Aorta (tissue), 5 donors: ENCODE measurements around the gene TMEM61. TPM values are rescaled to one million over a fixed set of nuclear protein-coding genes. Genes with fewer than 3 reads are reported as not detected.

Experiments used
- ATAC-seq: fragments of 200-7000 bp; cut with Tn5 transposase; one replicate; pipeline ENCODE4 v1.9.1; 2022; ENCODE audit warnings: moderate library complexity; ENCODE audit not compliant: low FRiP score
- DNase-seq, 2 donors: peaks; one replicate each; pipeline ENCODE4 v3.0.0-alpha.2; 2020
- H3K27ac ChIP-seq, 2 donors: one replicate each; pipeline ENCODE4 v1.5.1; 2013; ENCODE audit warnings: low read length in 2 of 2, mild to moderate bottlenecking in 2 of 2, moderate library complexity in 2 of 2, control low read depth in 1 of 2, inconsistent platforms in 1 of 2, low read depth in 1 of 2
- H3K27me3 ChIP-seq, 2 donors: one replicate each; pipeline ENCODE4 v1.6.1; 2013; ENCODE audit warnings: control low read depth in 1 of 2, low read length in 1 of 2, mild to moderate bottlenecking in 1 of 2, moderate library complexity in 1 of 2; ENCODE audit not compliant: insufficient read depth in 2 of 2, control insufficient read depth in 1 of 2
- H3K36me3 ChIP-seq, 2 donors: one replicate each; pipeline ENCODE4 v1.6.1; 2013; ENCODE audit warnings: control low read depth in 1 of 2, low read length in 1 of 2, mild to moderate bottlenecking in 1 of 2; ENCODE audit not compliant: insufficient read depth in 2 of 2, control insufficient read depth in 1 of 2
- H3K4me1 ChIP-seq, 2 donors: one replicate each; pipeline ENCODE4 v1.6.1; 2013; ENCODE audit warnings: low read length in 2 of 2, control low read depth in 1 of 2, mild to moderate bottlenecking in 1 of 2, moderate library complexity in 1 of 2; ENCODE audit not compliant: insufficient read depth in 2 of 2, control insufficient read depth in 1 of 2
- H3K4me3 ChIP-seq, 2 donors: one replicate each; pipeline ENCODE4 v1.5.1; 2013; ENCODE audit warnings: low read length in 2 of 2, control low read depth in 1 of 2, mild to moderate bottlenecking in 1 of 2
- H3K9me3 ChIP-seq: one replicate; pipeline ENCODE4 v1.6.1; 2013; ENCODE audit warnings: mild to moderate bottlenecking, low read length; ENCODE audit not compliant: control insufficient read depth
- WGBS, 2 donors: extraction: QIAGEN DNeasy Blood & Tissue Kit; methylation state at CpG; one replicate each; pipeline ENCODE4 v1.1.7; 2013; 5-methylcytosine and 5-hydroxymethylcytosine counted together
- intact Hi-C, 2 donors: fragments of 100-400 bp; cut with DNase I; formaldehyde crosslinking; loops; one replicate each; pipeline versions ENCODE4 v1.14.2 to v1.15.0; 2022
- polyA plus RNA-seq, 2 donors: library from polyadenylated mRNA; stranded (reverse); fragments of 200-250 nt; gene quantifications; one replicate each; pipeline ENCODE4 v1.2.3, GENCODE V29; 2013
- total RNA-seq, 2 donors: library from RNA; stranded (reverse); fragmentation: NEBNext Ultra II Directional; extraction: Animal tissue kit (Norgen Biotek cat#: 25700); gene quantifications; one replicate each; pipeline ENCODE4 v1.2.1, GENCODE V29; 2021
- donor health status: healthy with polysubstance abuse.
- donor health status: Bipolar disorder and iron deficiency.
- donor health status: DM: no; HTN: no; CAD: no.
- donor health status: DM: no; HTN: no; CAD: no.
- donor health status: DM: yes; HTN: yes; CAD: no.

Gene TMEM61
- total and polyA plus RNA-seq, 4 donors = 0.38 to 5.6 (median 2.1) TPM

DNA sequence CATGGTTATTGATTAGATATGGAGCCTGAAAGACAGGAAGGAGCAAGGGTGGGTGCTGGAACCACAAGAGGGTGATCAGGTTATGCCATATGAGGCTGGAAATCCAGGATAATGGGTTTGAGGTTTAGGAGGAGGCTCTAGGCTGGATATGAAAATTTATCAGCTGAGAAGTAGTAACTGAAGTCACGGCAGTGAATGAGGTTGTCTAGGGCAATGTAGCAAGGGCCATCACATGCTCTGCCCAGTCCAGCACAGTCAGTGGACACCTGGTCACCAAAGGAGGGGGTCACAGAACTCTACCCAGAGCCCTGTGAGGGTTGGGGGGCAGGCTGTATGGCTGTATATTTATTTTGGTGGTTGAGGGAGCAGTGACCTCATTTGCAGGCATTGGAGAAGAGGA, 10.5 kb upstream of the TMEM61 start:
- H3K27ac ChIP-seq = no peak overlapping the region
- no peaks in the 10 kb centered on the region for H3K4me1 ChIP-seq
- no peak for ATAC-seq
- no peak for DNase-seq
- H3K36me3 ChIP-seq = no peaks in the 10 kb centered on the region
- no peaks in the 10 kb centered on the region for H3K27me3 ChIP-seq
- H3K9me3 ChIP-seq = no peaks in the 10 kb centered on the region
- no peak overlapping the region for H3K4me3 ChIP-seq
- intact Hi-C loops = no loop called here
- 85 to 93% methylated on average over 1 of the region's 1 CpG for WGBS, 2 donors

DNA sequence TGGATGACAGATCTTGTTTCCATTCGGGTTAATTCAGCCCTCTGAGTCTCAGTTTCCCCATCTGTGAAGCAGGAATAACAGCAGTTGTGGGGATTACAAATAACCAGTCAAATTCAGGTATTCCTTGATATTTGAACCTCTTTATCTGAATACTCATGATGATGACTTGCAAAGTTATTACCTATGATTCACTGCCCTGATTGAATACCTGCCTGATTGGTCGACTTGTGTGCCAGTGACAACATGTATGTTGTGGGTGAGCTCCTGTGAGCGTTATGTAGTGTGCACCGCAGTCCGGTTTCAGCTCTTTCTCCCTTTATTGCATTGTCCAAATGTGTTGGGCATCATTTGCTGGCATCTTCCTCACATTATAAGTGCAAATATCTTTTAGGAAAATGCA, 9.5 kb upstream of the TMEM61 start:
- Histone ChIP-seq H3K27ac (no peak overlapping the region), H3K4me3 (no peak overlapping the region), H3K27me3 (no peaks in the 10 kb centered on the region), H3K36me3 (no peaks in the 10 kb centered on the region), H3K9me3 (no peaks in the 10 kb centered on the region), H3K4me1 (no peaks in the 10 kb centered on the region)
- ATAC-seq (no peak), DNase-seq (no peak)
- intact Hi-C loops = no loop called here
- 86 to 91% methylated on average over 5 of the region's 5 CpGs for WGBS, 2 donors

DNA sequence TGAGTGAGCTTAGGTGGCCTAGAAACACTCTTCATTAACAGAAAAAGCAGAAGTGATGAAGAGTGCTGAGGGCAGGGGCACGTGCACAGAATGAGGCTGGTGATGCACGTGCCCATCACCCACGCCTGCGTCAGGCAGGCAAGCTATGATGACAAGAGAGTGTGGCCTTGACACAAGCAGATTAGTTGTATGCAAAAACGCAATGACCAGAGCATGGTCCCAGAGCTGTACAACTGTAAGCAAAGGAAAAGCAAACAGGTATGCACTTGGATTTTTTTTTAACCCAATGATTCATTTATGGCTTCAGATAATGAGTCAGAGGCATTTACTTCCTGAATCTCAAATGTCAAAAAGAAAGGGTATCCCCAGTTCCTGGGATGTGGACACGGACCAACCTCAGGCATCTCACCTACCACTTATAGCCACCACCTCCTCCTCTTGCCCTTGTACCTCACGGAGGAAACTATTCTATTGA, 9.1 kb upstream of the TMEM61 start:
- intact Hi-C loops = no loop called here
- Histone ChIP-seq H3K4me1 (no peaks in the 10 kb centered on the region), H3K36me3 (no peaks in the 10 kb centered on the region), H3K9me3 (no peaks in the 10 kb centered on the region), H3K4me3 (no peak overlapping the region), H3K27ac (no peak overlapping the region), H3K27me3 (no peaks in the 10 kb centered on the region)
- DNase-seq (no peak), ATAC-seq (no peak)
- WGBS, 2 donors = 88 to 92% methylated on average over 7 of the region's 7 CpGs

DNA sequence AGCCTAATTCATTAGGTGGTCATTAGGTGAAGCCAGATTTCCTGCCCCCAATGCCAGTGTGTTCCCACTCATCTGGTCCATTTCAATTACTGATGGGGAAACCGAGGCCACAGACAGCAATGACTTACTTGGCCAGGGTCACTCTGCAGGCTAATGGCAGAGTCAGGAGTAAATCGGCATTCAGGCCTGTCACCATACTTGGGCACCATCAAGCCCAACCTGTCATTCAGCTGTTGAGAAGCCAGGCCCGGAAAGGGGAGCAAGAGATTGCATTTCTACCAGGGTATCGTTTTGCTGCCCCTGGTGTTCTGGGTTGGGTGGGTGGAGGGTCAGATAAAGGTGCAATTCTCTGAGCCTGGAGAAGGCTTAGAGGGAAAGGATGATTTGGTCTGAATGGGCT, 8.0 kb upstream of the TMEM61 start:
- DNase-seq (no peak), ATAC-seq (no peak)
- WGBS, 2 donors = 92 to 93% methylated on average over 4 of the region's 4 CpGs
- peak overlapping the region; percentile 29 to 78 for H3K27ac ChIP-seq
- no peaks in the 10 kb centered on the region for H3K4me1 ChIP-seq
- H3K27me3 ChIP-seq = no peaks in the 10 kb centered on the region
- no peak overlapping the region for H3K4me3 ChIP-seq
- intact Hi-C loops = no loop called here
- H3K9me3 ChIP-seq = no peaks in the 10 kb centered on the region
- no peaks in the 10 kb centered on the region for H3K36me3 ChIP-seq

DNA sequence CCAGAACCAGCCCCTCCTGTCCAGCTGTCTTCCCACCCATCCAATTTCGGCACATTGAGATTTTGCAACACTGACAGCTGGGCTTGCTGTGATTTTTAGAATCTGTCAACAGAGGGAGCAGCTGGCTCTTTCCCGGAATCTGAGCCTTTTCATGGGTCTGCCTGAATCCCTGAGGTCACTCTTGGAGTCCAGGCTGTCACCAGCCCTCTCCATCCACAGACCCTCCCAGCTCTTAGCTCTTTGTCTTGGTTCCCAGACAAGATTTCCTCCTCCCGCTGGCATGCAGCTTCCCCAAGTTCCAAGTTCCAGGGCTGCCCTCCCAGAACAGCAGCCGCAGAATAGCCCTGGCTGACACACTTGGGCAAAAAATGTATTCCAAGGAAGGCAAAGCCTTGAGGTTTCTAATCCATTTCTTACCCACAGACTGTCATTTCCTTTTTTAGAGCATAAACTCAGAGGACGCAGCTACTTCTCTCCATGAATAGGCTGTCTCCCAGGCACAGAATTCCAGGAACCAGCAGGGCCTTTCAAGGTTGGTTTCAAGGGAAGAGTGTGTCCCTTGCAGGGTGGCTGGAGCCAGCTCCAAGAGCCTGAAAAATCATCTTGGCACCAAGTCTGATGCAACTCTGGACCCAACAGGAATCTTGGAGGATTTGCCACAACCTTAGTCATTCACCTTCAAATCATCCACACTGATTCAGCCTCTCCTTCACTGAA, 7.1 kb upstream of the TMEM61 start:
- H3K4me1 ChIP-seq = no peaks in the 10 kb centered on the region
- 2 to 3% methylated on average over 5 of the region's 5 CpGs for WGBS, 2 donors
- no peaks in the 10 kb centered on the region for H3K9me3 ChIP-seq
- peak overlapping the region; percentile 6 to 78 for H3K27ac ChIP-seq
- DNase-seq (peak in 1 of 2 donors; percentile 76), ATAC-seq (peak; percentile 87)
- no peaks in the 10 kb centered on the region for H3K36me3 ChIP-seq
- intact Hi-C loops = no loop called here
- no peak overlapping the region for H3K4me3 ChIP-seq
- no peaks in the 10 kb centered on the region for H3K27me3 ChIP-seq

DNA sequence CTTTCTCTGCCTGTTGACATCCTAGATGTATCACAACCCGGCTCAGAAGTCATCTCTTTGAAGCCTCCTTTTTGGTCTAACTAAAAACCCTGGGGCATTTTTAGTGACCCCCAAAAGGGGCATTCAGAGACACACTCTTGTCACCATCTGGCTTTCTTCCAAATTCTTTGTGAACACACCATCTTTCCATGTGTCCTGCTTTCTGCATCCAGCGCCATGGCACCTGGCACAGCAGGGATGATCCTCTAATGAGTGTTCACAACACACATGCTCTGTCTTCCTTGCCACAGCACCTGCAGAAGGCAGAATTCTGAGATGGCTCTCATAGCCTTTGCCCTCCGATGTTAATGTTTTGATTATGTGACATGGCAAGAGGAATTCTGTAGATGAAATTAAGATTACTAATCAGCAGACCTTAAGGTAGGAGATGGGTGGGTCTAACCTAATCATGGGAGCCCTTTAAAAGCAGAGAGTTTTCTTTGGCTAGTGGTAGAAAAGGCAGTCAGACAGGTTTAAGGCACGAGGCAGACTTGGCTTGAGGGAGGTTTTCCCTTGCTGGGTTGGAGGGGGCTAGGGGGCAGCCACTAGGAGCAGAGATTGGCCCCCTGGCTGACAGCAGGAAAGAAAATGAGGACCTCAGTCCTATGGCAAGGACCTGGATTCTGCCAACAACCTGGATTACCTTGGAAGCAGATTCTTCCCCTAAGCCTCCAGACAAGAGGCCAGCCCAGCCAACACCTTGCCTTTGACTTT, 4.9 kb upstream of the TMEM61 start:
- Histone ChIP-seq H3K9me3 (no peaks in the 10 kb centered on the region), H3K27ac (no peak overlapping the region), H3K4me1 (no peaks in the 10 kb centered on the region), H3K4me3 (no peak overlapping the region), H3K27me3 (no peaks in the 10 kb centered on the region), H3K36me3 (no peaks in the 10 kb centered on the region)
- 65 to 72% methylated on average over 4 of the region's 4 CpGs for WGBS, 2 donors
- ATAC-seq (no peak), DNase-seq (no peak)
- intact Hi-C loops = no loop called here

DNA sequence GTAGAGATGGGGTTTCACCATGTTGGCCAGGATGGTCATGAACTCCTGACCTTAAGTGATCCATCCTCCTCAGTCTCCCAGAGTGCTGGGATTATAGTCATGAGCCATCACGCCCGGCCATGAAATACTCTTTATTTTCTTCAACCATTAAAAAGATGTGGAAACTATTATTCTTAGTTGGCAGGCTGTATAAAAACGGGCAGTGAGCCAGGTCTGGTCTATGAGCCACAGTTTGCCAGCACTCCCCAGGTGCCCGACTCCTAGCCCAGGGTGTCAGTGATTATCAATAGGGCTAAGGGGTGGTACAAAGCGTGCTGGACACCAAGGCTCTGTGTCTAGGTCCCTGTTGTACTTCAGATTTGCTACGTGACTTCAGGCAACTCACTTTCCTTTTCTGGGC, 3.7 kb upstream of the TMEM61 start:
- Histone ChIP-seq H3K36me3 (no peaks in the 10 kb centered on the region), H3K4me1 (no peaks in the 10 kb centered on the region), H3K27ac (peak overlapping the region in 1 of 2 donors; percentile 41), H3K27me3 (no peaks in the 10 kb centered on the region), H3K4me3 (no peak overlapping the region), H3K9me3 (no peaks in the 10 kb centered on the region)
- DNase-seq (no peak), ATAC-seq (no peak)
- 24 to 27% methylated on average over 6 of the region's 6 CpGs for WGBS, 2 donors
- intact Hi-C loops = no loop called here

DNA sequence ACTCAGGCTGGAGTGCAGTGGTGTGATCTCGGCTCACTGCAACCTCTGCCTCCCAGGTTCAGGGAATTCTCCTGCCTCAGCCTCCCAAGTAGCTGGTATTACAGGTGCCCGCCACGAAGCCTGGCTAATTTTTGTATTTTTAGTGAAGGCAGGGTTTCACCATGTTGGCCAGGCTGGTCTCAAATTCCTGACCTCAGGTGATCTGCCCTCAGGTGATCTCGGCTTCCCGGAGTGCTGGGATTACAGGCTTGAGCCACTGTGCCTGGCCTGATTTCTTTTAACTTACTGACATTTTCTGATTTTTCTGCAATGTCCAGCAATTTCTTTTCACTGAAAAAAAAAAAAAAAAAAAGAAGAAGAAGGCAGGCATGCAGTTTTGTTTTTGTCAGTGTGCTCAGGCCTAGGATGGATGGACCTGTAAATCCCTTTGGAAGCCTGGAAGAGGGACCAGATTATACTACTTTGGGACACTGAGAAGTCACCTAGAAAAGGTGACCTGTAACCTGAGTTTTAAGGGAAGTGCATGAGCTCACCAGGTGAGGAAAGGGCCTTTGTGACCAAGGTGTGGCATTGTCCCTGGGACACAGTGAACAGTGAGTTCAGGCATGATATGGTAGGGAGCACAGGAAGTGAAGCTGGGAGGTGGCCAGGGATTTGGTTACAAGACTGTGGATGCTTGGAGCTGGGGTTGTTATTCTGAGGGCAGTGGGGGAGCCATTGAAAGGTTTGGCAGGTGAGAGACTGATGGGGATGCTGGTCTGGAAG, 2.7 kb upstream of the TMEM61 start:
- no peaks in the 10 kb centered on the region for H3K36me3 ChIP-seq
- H3K9me3 ChIP-seq = no peaks in the 10 kb centered on the region
- no peak overlapping the region for H3K4me3 ChIP-seq
- no peak overlapping the region for H3K27ac ChIP-seq
- H3K4me1 ChIP-seq = no peaks in the 10 kb centered on the region
- DNase-seq (no peak), ATAC-seq (no peak)
- 86 to 88% methylated on average over 5 of the region's 5 CpGs for WGBS, 2 donors
- intact Hi-C loops = no loop called here
- no peaks in the 10 kb centered on the region for H3K27me3 ChIP-seq
